Measurements from ENCODE around the gene METTL25. TPM values are rescaled to one million over a fixed set of nuclear protein-coding genes. Genes with fewer than 3 reads are reported as not detected.

METTL25 gene
- total RNA-seq, 1 experiment from 2014 or later = 11.6 TPM

- H3K27me3 Mint-ChIP-seq (ENCODE audit: low read depth) = no peaks in the 10 kb centered on the region
- H3K4ac ChIP-seq (ENCODE audit: low read depth, low read length) = no peak overlapping the region
Observed at GRCh38 chr12:82522285-82522684, 164.0 kb downstream of the METTL25 start.

More at GRCh38 chr12:82522285-82522684, 164.0 kb downstream of the METTL25 start:
- no peak overlapping the region for H3T11ph ChIP-seq (ENCODE audit: low read length)
- DNase-seq = no peak
- no peak overlapping the region for H3K14ac ChIP-seq (ENCODE audit: insufficient read depth, low read length)
- Mint-ChIP-seq H3K4me1 (no peaks in the 10 kb centered on the region), H3K36me3 (ENCODE audit: insufficient read depth in 1 of 3, low read depth in 3 of 3) (no peaks in the 10 kb centered on the region), H3K27ac (no peak overlapping the region), H3K9me3 (no peaks in the 10 kb centered on the region; a peak in 1 of 5 replicates), H3K4me3 (no peak overlapping the region)
- H2BK20ac ChIP-seq (ENCODE audit: low read depth, low read length, poor library complexity, severe bottlenecking) = no peak overlapping the region
- WGBS (ENCODE audit: extremely low coverage, insufficient read length, low lambda C conversion rate) = no CpG with 5 or more reads among the region's 4 CpGs
- no peak overlapping the region for H2AK5ac ChIP-seq (ENCODE audit: insufficient read length, low read length)
- TF ChIP-seq, protein P1, sequence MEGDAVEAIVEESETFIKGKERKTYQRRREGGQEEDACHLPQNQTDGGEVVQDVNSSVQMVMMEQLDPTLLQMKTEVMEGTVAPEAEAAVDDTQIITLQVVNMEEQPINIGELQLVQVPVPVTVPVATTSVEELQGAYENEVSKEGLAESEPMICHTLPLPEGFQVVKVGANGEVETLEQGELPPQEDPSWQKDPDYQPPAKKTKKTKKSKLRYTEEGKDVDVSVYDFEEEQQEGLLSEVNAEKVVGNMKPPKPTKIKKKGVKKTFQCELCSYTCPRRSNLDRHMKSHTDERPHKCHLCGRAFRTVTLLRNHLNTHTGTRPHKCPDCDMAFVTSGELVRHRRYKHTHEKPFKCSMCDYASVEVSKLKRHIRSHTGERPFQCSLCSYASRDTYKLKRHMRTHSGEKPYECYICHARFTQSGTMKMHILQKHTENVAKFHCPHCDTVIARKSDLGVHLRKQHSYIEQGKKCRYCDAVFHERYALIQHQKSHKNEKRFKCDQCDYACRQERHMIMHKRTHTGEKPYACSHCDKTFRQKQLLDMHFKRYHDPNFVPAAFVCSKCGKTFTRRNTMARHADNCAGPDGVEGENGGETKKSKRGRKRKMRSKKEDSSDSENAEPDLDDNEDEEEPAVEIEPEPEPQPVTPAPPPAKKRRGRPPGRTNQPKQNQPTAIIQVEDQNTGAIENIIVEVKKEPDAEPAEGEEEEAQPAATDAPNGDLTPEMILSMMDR (conservative IDR thresholded peaks at IDR 0.05) = no peak
- H2BK15ac ChIP-seq (ENCODE audit: low read depth, low read length) = no peak overlapping the region
- no peaks in the 10 kb centered on the region for H3K79me1 ChIP-seq (ENCODE audit: insufficient read depth, low read depth, low read length, poor library complexity, severe bottlenecking)
- H2AFZ ChIP-seq (ENCODE audit: low read length) = no peak overlapping the region
- H3K4me1 ChIP-seq (ENCODE audit: insufficient read depth, low read length) = no peaks in the 10 kb centered on the region
- H4K91ac ChIP-seq (ENCODE audit: insufficient read length, low read depth, low read length) = no peak overlapping the region
- no peak overlapping the region for H4K8ac ChIP-seq (replicated peaks; ENCODE audit: insufficient read length, low read depth, low read length)
- no peak overlapping the region for H2BK12ac ChIP-seq (ENCODE audit: insufficient read length, low read depth, low read length)
- H3K79me2 ChIP-seq (ENCODE audit: insufficient read depth, low read length) = no peaks in the 10 kb centered on the region; the same call in 1 of the 2 replicates
- H3K27me3 ChIP-seq (ENCODE audit: insufficient read depth, low read length) = no peaks in the 10 kb centered on the region
- no peak overlapping the region for H3K23ac ChIP-seq (ENCODE audit: insufficient read length, low read depth, low read length)
- no peak overlapping the region for H3K27ac ChIP-seq (ENCODE audit: insufficient read length, low read depth, low read length)
- no peaks in the 10 kb centered on the region for H4K20me1 ChIP-seq (ENCODE audit: control insufficient read depth, insufficient read depth, insufficient read length)
- H3K23me2 ChIP-seq (ENCODE audit: insufficient read length, low read depth, low read length, poor library complexity, severe bottlenecking) = no peaks in the 10 kb centered on the region
- H3K9ac ChIP-seq (ENCODE audit: extremely low read depth, insufficient read length, low read length) = no peak overlapping the region
- H3K9me3 ChIP-seq (ENCODE audit: control insufficient read depth, low read depth, low read length) = no peaks in the 10 kb centered on the region
- H2BK120ac ChIP-seq (ENCODE audit: low read depth, low read length, poor library complexity, severe bottlenecking) = no peak overlapping the region
- no peak overlapping the region for H3K18ac ChIP-seq (ENCODE audit: insufficient read length, low read depth, low read length)
- no peak overlapping the region for H3K4me2 ChIP-seq (ENCODE audit: insufficient read depth, insufficient read length, low read length)
- H4K5ac ChIP-seq (ENCODE audit: insufficient read length, low read depth, low read length) = no peak overlapping the region
- no peak overlapping the region for H2BK5ac ChIP-seq (ENCODE audit: insufficient read length, low read length)
- no peak overlapping the region for H3K56ac ChIP-seq (ENCODE audit: insufficient read length, low read depth, low read length)
